ENCODE results near the gene ARHGAP8. TPM values are rescaled to one million over a fixed set of nuclear protein-coding genes. Genes with fewer than 3 reads are reported as not detected.
A peak's percentile ranks its signal among the peaks of the same experiment; 100 is the strongest.

ARHGAP8 gene
- total and polyA plus RNA-seq, 8 donors: 7.8 to 63.6 (median 11.3) TPM

DNA sequence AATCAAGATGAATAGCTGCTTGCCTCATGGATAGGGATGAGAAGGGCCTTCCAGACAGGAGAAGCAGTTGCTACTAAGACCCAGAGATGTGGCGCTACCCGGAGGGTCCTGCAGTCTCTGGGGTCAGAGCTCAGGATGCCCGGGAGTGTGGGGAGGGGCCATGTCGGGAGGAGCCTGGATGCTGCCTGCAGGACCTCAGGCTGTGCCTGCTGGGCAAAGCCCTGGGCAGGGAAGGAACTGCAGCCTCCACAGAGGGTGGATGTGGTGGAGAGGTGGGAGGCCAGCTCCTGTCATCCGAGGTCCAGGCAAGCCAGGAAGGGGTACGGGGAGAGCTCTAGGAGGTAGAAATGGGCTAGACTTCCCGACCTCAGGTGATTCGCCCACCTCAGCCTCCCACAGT, 39.4 kb upstream of the ARHGAP8 start:
- H3K27me3 ChIP-seq: no peaks in the 10 kb centered on the region
- WGBS, 5 donors: 91 to 94% (median 94%) methylated on average over 7 to 8 of the region's 8 CpGs
- intact Hi-C loops (cut with DNase I; ENCODE audit: low total_unique reads): no loop called here
- no peak for TF ChIP-seq POLR2AphosphoS5 (IDR thresholded peaks at IDR 0.05)
- TF ChIP-seq POLR2A (IDR thresholded peaks at IDR 0.05): no peak
- TF ChIP-seq, protein P1, sequence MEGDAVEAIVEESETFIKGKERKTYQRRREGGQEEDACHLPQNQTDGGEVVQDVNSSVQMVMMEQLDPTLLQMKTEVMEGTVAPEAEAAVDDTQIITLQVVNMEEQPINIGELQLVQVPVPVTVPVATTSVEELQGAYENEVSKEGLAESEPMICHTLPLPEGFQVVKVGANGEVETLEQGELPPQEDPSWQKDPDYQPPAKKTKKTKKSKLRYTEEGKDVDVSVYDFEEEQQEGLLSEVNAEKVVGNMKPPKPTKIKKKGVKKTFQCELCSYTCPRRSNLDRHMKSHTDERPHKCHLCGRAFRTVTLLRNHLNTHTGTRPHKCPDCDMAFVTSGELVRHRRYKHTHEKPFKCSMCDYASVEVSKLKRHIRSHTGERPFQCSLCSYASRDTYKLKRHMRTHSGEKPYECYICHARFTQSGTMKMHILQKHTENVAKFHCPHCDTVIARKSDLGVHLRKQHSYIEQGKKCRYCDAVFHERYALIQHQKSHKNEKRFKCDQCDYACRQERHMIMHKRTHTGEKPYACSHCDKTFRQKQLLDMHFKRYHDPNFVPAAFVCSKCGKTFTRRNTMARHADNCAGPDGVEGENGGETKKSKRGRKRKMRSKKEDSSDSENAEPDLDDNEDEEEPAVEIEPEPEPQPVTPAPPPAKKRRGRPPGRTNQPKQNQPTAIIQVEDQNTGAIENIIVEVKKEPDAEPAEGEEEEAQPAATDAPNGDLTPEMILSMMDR (IDR thresholded peaks at IDR 0.05): no peak
- no peak for TF ChIP-seq EP300 (IDR thresholded peaks at IDR 0.05)
- H3K4me3 ChIP-seq: no peak overlapping the region
- H3K27ac ChIP-seq: no peak overlapping the region
- H3K4me1 ChIP-seq: peaks cover 11 to 22% (median 16%) of the 10 kb centered on the region in 4 donors
- no peaks in the 10 kb centered on the region for H3K9me3 ChIP-seq
- H3K36me3 ChIP-seq: peaks cover 0 to 25% (median 18%) of the 10 kb centered on the region in 4 donors
- no peak for DNase-seq

DNA sequence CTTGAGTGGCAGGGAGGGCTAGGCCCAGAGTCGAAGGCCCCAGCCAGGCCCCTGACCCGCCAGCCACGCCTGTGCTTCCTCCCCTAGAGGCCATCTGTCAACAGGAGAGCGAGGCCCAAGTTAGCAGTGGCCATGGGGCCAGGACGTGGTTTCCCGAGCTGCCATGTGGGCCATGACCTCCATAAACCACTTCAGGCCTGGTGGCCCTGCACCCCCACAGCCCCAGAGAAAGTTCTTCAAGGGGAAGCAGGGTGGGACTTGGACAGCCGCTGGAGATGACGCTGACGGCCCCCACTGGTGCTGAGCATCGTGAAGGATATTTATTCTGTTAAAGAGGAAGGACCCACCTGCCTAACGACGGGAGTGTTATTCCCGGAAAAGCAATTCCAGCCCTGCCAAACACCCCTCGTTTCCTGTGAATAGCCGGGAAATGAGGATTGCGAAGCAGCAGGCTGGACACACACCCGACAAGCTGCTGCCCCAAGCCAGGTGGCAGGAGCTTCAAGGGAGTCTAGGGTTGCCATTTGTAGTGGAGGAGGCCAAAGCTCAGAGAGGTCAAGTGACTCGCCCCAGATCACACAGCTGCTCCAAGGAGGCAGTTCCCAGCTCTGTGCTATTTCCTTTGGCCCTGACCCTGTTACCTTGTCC, 37.5 kb upstream of the ARHGAP8 start:
- H3K27ac ChIP-seq: peak overlapping the region in 2 of 5 donors; percentile 26 to 46
- intact Hi-C loops (cut with DNase I; ENCODE audit: low total_unique reads): no loop called here
- no peak overlapping the region for H3K4me3 ChIP-seq
- no peaks in the 10 kb centered on the region for H3K27me3 ChIP-seq
- peaks cover 0 to 25% (median 18%) of the 10 kb centered on the region in 4 donors for H3K36me3 ChIP-seq
- H3K4me1 ChIP-seq: peaks cover 11 to 21% (median 16%) of the 10 kb centered on the region in 4 donors
- DNase-seq: peak in 1 of 2 donors; percentile 38
- WGBS, 5 donors: 60 to 78% (median 72%) methylated on average over 17 to 18 of the region's 18 CpGs
- no peak for TF ChIP-seq EP300 (IDR thresholded peaks at IDR 0.05)
- H3K9me3 ChIP-seq: no peaks in the 10 kb centered on the region

DNA sequence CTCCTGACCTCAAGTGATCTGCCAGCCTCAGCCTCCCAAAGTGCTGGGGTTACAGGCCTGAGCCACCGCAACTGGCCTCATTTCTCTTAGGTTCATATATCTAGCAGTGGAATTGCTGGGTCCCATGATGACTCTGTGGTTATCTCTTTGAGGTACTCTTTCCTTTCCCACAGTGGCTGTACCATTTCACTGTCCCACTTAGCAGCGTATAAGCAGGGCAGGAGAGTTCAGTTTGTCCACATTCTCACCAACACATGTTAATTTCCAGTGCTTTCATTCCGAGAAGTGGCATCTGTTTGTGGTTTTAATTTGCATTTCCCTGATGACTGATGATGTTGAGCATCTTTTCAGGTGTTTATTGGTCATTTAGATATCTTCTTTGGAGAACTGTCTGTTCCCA, 34.0 kb upstream of the ARHGAP8 start:
- Histone ChIP-seq H3K4me1 (no peaks in the 10 kb centered on the region), H3K36me3 (peaks cover 0 to 38% (median 27%) of the 10 kb centered on the region in 4 donors), H3K27me3 (no peaks in the 10 kb centered on the region), H3K27ac (no peak overlapping the region), H3K4me3 (no peak overlapping the region), H3K9me3 (no peaks in the 10 kb centered on the region)
- TF ChIP-seq POLR2A (IDR thresholded peaks at IDR 0.05) (no peak), POLR2AphosphoS5 (IDR thresholded peaks at IDR 0.05) (no peak), EP300 (IDR thresholded peaks at IDR 0.05) (no peak)
- TF ChIP-seq, protein P1 (IDR thresholded peaks at IDR 0.05): no peak
- no peak for DNase-seq
- WGBS, 5 donors: 84 to 94% (median 89%) methylated on average over 3 of the region's 3 CpGs
- intact Hi-C loops (cut with DNase I; ENCODE audit: low total_unique reads): no loop called here

DNA sequence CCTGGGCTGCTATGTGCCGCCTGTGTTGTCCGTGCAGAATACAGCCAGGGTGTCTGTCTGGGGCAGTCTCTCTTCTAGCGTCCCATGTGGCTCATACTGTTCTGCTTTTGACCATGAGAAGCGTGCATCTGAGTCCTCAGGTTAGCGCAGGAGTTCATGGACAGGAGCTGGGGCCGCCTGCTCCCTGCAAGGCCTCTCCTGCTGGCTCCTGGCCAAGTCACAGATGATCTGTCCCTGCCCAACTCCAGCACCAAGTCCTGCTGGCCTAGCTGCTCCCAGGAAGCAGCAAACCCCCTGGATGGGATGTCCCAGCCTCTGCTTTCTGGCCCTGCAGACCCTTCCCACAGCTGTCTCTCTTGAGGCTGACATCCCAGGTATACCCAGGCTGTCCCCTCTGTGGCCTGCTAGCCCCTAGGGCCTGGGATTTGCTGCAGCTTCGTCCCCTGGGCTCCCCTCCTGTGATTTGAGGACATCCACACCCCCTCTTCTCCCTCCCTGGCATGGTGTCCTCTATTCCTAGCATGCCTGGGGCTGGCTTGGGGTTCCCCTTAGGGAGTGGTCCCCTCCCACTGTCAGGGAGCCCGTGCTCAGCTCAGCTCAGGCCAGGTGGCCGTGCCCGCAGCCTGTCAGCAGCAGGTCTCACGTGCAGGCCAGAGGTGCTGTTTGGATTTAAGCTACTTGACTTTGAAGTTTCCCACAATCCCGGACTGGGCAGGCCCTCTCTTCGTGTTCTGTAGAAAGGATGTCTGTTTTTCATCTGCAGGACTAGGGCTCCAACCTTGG, 32.6 kb upstream of the ARHGAP8 start:
- intact Hi-C loops (cut with DNase I; ENCODE audit: low total_unique reads): no loop called here
- peaks cover 0 to 35% (median 26%) of the 10 kb centered on the region in 4 donors for H3K36me3 ChIP-seq
- peak; percentile 58 to 79 for DNase-seq
- H3K4me3 ChIP-seq: no peak overlapping the region
- no peak overlapping the region for H3K27ac ChIP-seq
- H3K27me3 ChIP-seq: no peaks in the 10 kb centered on the region
- no peaks in the 10 kb centered on the region for H3K4me1 ChIP-seq
- no peaks in the 10 kb centered on the region for H3K9me3 ChIP-seq
- WGBS, 5 donors: 68 to 88% (median 70%) methylated on average over 7 to 13 of the region's 13 CpGs
- TF ChIP-seq POLR2A (IDR thresholded peaks at IDR 0.05) (no peak), POLR2AphosphoS5 (IDR thresholded peaks at IDR 0.05) (no peak), EP300 (IDR thresholded peaks at IDR 0.05) (no peak)
- TF ChIP-seq, protein P1 (IDR thresholded peaks at IDR 0.05): no peak
